Body of pancreas (tissue), 4 donors: ENCODE results near the gene CMAS. TPM values are rescaled to one million over a fixed set of nuclear protein-coding genes. Genes with fewer than 3 reads are reported as not detected.
A peak's percentile ranks its signal among the peaks of the same experiment; 100 is the strongest.
"Not testable (repeated sequence)": the region's sequence is repeated elsewhere in the genome, so short reads cannot be mapped to it uniquely, and the experiment has no call there.

Experiments used
- ATAC-seq: fragments of 150-250 bp; one replicate; pipeline ENCODE4 v1.9.1; 2016
- DNase-seq, 4 donors: peaks; one replicate each; pipeline ENCODE4 v3.0.0-alpha.2; 2019
- H3K27ac ChIP-seq, 4 donors: fragments of 200-600 bp; sonication (generic); 1 replicate in 3 of 4; 2 replicates in 1 of 4; pipeline versions ENCODE4 v1.5.1 to v1.6.1; 2016 to 2019; ENCODE audit warnings: mild to moderate bottlenecking in 1 of 4, mixed read lengths in 1 of 4, moderate library complexity in 1 of 4
- H3K27me3 ChIP-seq, 2 donors: fragments of 200-600 bp; sonication (generic); one replicate each; pipeline ENCODE4 v1.6.0; 2016; ENCODE audit warnings: mild to moderate bottlenecking in 1 of 2
- H3K36me3 ChIP-seq, 2 donors: fragments of 200-600 bp; sonication (generic); replicated peaks in 1 of 2; 2 replicates each; pipeline ENCODE4 v1.5.1; 2016; ENCODE audit warnings: low read depth in 2 of 2; ENCODE audit not compliant: insufficient read depth in 1 of 2
- H3K4me1 ChIP-seq: fragments of 200-600 bp; sonication (generic); one replicate; pipeline ENCODE4 v1.6.0; 2016
- H3K4me3 ChIP-seq, 2 donors: fragments of 200-600 bp; sonication (generic); 1 replicate in 1 of 2; 2 replicates in 1 of 2; pipeline ENCODE4 v1.5.1; 2016 to 2019
- H3K9me3 ChIP-seq, 3 donors: fragments of 200-600 bp; sonication (generic); 1 replicate in 2 of 3; 2 replicates in 1 of 3; pipeline ENCODE4 v1.5.1; 2016
- CTCF ChIP-seq, 7 experiments: fragments of 450-650 bp in 4 of 7; fragments of 200-600 bp in 3 of 7; sonication (generic) in 3 of 7; IDR thresholded peaks; one replicate each; pipeline ENCODE4 v1.5.1; 2016 to 2019; ENCODE audit warnings: antibody characterized with exemption in 7 of 7
- POLR2A ChIP-seq, 3 donors: fragments of 450-650 bp; IDR thresholded peaks; one replicate each; pipeline ENCODE4 v1.6.1; 2016; ENCODE audit warnings: antibody characterized with exemption in 3 of 3, mild to moderate bottlenecking in 2 of 3
- WGBS, 2 donors: methylation state at CpG; one replicate each; pipeline ENCODE4 v1.1.5; 2017; 5-methylcytosine and 5-hydroxymethylcytosine counted together
- intact Hi-C: fragments of 100-400 bp; cut with DNase I; formaldehyde crosslinking; loops from one replicate; pipeline ENCODE4 v1.15.1; 2023
- total RNA-seq, 2 donors: library from RNA; depleted of rRNA; stranded (reverse); fragments of >200 nt; gene quantifications; one replicate each; pipeline ENCODE4 v1.1.0, GENCODE V29; 2016

CMAS gene
- total RNA-seq, 2 donors from 2014 or later: 10.9 to 20.8 TPM

- ATAC-seq (no peak), DNase-seq (no peak)
- H3K9me3 ChIP-seq: no peaks in the 10 kb centered on the region
- intact Hi-C loops: no loop called here
- no peaks in the 10 kb centered on the region for H3K4me1 ChIP-seq
- H3K4me3 ChIP-seq: no peak overlapping the region
- TF ChIP-seq CTCF (IDR thresholded peaks at IDR 0.05) (no peak), POLR2A (IDR thresholded peaks at IDR 0.05) (no peak)
- no peaks in the 10 kb centered on the region for H3K27me3 ChIP-seq
- no peaks in the 10 kb centered on the region for H3K36me3 ChIP-seq
- no peak overlapping the region for H3K27ac ChIP-seq
- WGBS, 2 donors: 56 to 58% methylated on average over 2 of the region's 2 CpGs
Measured at GRCh38 chr12:22089486-22089885, 43.5 kb downstream of the CMAS start.

GRCh38 chr12:22099062-22099461 is 53.0 kb downstream of the CMAS start:
- ATAC-seq, H3K36me3 ChIP-seq, H3K9me3 ChIP-seq, H3K4me1 ChIP-seq, DNase-seq, intact Hi-C loops, H3K4me3 ChIP-seq, H3K27me3 ChIP-seq, H3K27ac ChIP-seq: not testable (repeated sequence)
- 76 to 84% methylated on average over 2 of the region's 2 CpGs for WGBS, 2 donors

- no peaks in the 10 kb centered on the region for H3K27me3 ChIP-seq
- no peaks in the 10 kb centered on the region for H3K9me3 ChIP-seq
- 51 to 68% methylated on average over 6 of the region's 6 CpGs for WGBS, 2 donors
- peak; percentile 23 to 70 (median 46) for DNase-seq
- TF ChIP-seq POLR2A (IDR thresholded peaks at IDR 0.05) (no peak), CTCF (IDR thresholded peaks at IDR 0.05) (peak in 6 of 7 experiments; percentile 16 to 60 (median 47))
- intact Hi-C loops: no loop called here
- no peak overlapping the region for H3K27ac ChIP-seq
- no peaks in the 10 kb centered on the region for H3K36me3 ChIP-seq
- H3K4me1 ChIP-seq: no peaks in the 10 kb centered on the region
- H3K4me3 ChIP-seq: no peak overlapping the region
- ATAC-seq: peak; percentile 38
Measured at GRCh38 chr12:22100958-22101748, 55.1 kb downstream of the CMAS start.

GRCh38 chr12:22101749-22102243 is 55.8 kb downstream of the CMAS start:
- Histone ChIP-seq H3K27me3 (no peaks in the 10 kb centered on the region), H3K4me1 (no peaks in the 10 kb centered on the region), H3K9me3 (no peaks in the 10 kb centered on the region), H3K27ac (no peak overlapping the region), H3K4me3 (no peak overlapping the region), H3K36me3 (no peaks in the 10 kb centered on the region)
- WGBS, 2 donors: 50 to 93% methylated on average over 2 to 5 of the region's 5 CpGs
- DNase-seq (peak in 1 of 4 donors; percentile 24), ATAC-seq (no peak)
- TF ChIP-seq CTCF (IDR thresholded peaks at IDR 0.05) (no peak), POLR2A (IDR thresholded peaks at IDR 0.05) (no peak)
- intact Hi-C loops: no loop called here

- H3K36me3 ChIP-seq: no peaks in the 10 kb centered on the region
- H3K27ac ChIP-seq: no peak overlapping the region
- H3K9me3 ChIP-seq: no peaks in the 10 kb centered on the region
- H3K4me3 ChIP-seq: no peak overlapping the region
- no peak for DNase-seq
- no peaks in the 10 kb centered on the region for H3K27me3 ChIP-seq
- intact Hi-C loops: no loop called here
- 72 to 75% methylated on average over 2 of the region's 2 CpGs for WGBS, 2 donors
- ATAC-seq: no peak
- H3K4me1 ChIP-seq: no peaks in the 10 kb centered on the region
- TF ChIP-seq CTCF (IDR thresholded peaks at IDR 0.05): no peak
- TF ChIP-seq POLR2A (IDR thresholded peaks at IDR 0.05): no peak
Measured at GRCh38 chr12:22103418-22103817, 57.4 kb downstream of the CMAS start.
